Spleen (tissue), 11 donors: ENCODE measurements around the gene HSP90AB1. TPM values are rescaled to one million over a fixed set of nuclear protein-coding genes. Genes with fewer than 3 reads are reported as not detected.
A peak's percentile ranks its signal among the peaks of the same experiment; 100 is the strongest.

ENCODE experiments used
- DNase-seq: peaks from one replicate; pipeline ENCODE4 v3.0.0-alpha.2; 2020
- H3K27ac ChIP-seq, 8 donors: fragments of 200-600 bp; sonication (generic) in 7 of 8; 1 replicate in 4 of 8; 2 replicates in 4 of 8; pipeline versions ENCODE4 v1.5.0 to v1.8.0; 2016 to 2021; ENCODE audit warnings: inconsistent platforms in 4 of 8, mild to moderate bottlenecking in 4 of 8, moderate library complexity in 1 of 8
- H3K27me3 ChIP-seq, 7 donors: fragments of 200-600 bp; sonication (generic) in 6 of 7; replicated peaks in 1 of 7; 1 replicate in 4 of 7; 2 replicates in 3 of 7; pipeline versions ENCODE4 v1.5.0 to v1.8.0; 2016 to 2021; ENCODE audit warnings: inconsistent platforms in 3 of 7, mild to moderate bottlenecking in 1 of 7
- H3K36me3 ChIP-seq, 6 donors: fragments of 200-600 bp; sonication (generic) in 5 of 6; 1 replicate in 4 of 6; 2 replicates in 2 of 6; pipeline versions ENCODE4 v1.5.0 to v1.8.0; 2016 to 2021; ENCODE audit warnings: inconsistent platforms in 2 of 6
- H3K4me1 ChIP-seq, 6 donors: fragments of 200-600 bp; sonication (generic) in 5 of 6; 1 replicate in 3 of 6; 2 replicates in 3 of 6; pipeline versions ENCODE4 v1.5.0 to v1.8.0; 2016 to 2021; ENCODE audit warnings: inconsistent platforms in 3 of 6
- H3K4me3 ChIP-seq, 8 donors: fragments of 200-600 bp; sonication (generic) in 7 of 8; 1 replicate in 4 of 8; 2 replicates in 4 of 8; pipeline versions ENCODE4 v1.5.0 to v1.8.0; 2016 to 2021; ENCODE audit warnings: inconsistent platforms in 4 of 8, mild to moderate bottlenecking in 4 of 8, moderate library complexity in 2 of 8
- H3K9me3 ChIP-seq, 8 donors: fragments of 200-600 bp; sonication (generic) in 7 of 8; 1 replicate in 4 of 8; 2 replicates in 4 of 8; pipeline versions ENCODE4 v1.5.0 to v1.8.0; 2016 to 2021; ENCODE audit warnings: inconsistent platforms in 4 of 8
- POLR2A ChIP-seq, 3 donors: fragments of 450-650 bp; IDR thresholded peaks; one replicate each; pipeline ENCODE4 v1.5.1; 2017; ENCODE audit warnings: antibody characterized with exemption in 3 of 3, mild to moderate bottlenecking in 1 of 3
- POLR2AphosphoS5 ChIP-seq, 3 donors: sonication (generic); formaldehyde crosslinking; IDR thresholded peaks; one replicate each; pipeline ENCODE4 v1.5.1; 2017; ENCODE audit warnings: antibody characterized with exemption in 3 of 3
- WGBS, 5 donors: extraction: QIAGEN DNeasy Blood & Tissue Kit in 3 of 5; methylation state at CpG; one replicate each; pipeline versions ENCODE4 v1.1.5 to v1.1.7; 2013 to 2018; 5-methylcytosine and 5-hydroxymethylcytosine counted together
- intact Hi-C: fragments of 100-400 bp; cut with DNase I; formaldehyde crosslinking; loops from one replicate; pipeline ENCODE4 v1.15.0; 2023; ENCODE audit warnings: low total_unique reads
- polyA plus RNA-seq, 3 donors: library from polyadenylated mRNA; stranded (reverse); fragments of 200-250 nt; gene quantifications; one replicate each; pipeline ENCODE4 v1.2.1, GENCODE V29; 2013
- total RNA-seq, 7 donors: library from RNA; depleted of rRNA in 3 of 7; stranded (reverse); fragments of >200 nt in 3 of 7; fragmentation: NEBNext Ultra II Directional in 4 of 7; extraction: Animal tissue kit (Norgen Biotek cat#: 25700) in 4 of 7; gene quantifications; one replicate each; pipeline versions ENCODE4 v1.1.0 to v1.2.1, GENCODE V29; 2016 to 2021
- TF ChIP-seq, protein P1 (sequence below), 11 experiments: fragments of 200-600 bp in 7 of 11; fragments of 450-650 bp in 4 of 11; sonication (generic) in 4 of 11; IDR thresholded peaks in 8 of 11; conservative IDR thresholded peaks in 3 of 11; 1 replicate in 7 of 11; 2 replicates in 4 of 11; pipeline versions ENCODE4 v1.4.0 to v1.8.0; 2016 to 2021; ENCODE audit warnings: antibody characterized with exemption in 11 of 11, inconsistent platforms in 4 of 11, mild to moderate bottlenecking in 1 of 11
- donor health status: healthy with polysubstance abuse.
- donor health status: DM: no; HTN: no; CAD: no; lungs with moderate emphysema.
- donor health status: DM: no; HTN: no; CAD: no.
- donor health status: Bipolar disorder and iron deficiency.
- donor health status: healthy.
- donor health status: DM: no; HTN: no; CAD: no.
- donor health status: DM: yes; HTN: yes; CAD: no.

Gene HSP90AB1
- total and polyA plus RNA-seq, 10 donors: 196 to 546 (median 386) TPM

DNA sequence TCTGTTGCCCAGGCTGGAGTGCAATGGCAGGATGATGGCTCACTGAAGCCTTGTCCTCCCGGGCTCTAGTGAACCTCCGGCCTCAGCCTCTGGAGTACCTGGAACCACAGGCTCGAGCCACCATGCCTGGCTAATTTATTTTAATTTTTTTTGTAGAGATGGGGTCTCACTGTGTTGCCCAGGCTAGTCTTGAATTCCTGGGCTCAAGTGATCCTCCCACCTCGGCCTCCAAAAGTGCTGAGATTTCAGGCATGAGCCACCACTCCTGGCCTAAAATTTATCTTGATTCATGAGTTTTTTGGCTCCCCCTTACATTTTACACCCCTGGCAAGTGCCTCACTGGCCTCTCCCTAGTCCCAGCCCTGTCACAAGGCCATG lies 26.0 kb upstream of the HSP90AB1 start:
- no peak for TF ChIP-seq POLR2A (IDR thresholded peaks at IDR 0.05)
- Histone ChIP-seq H3K27me3 (peaks cover 0 to 16% (median 0%) of the 10 kb centered on the region in 7 donors), H3K27ac (peak overlapping the region in 5 of 8 donors; percentile 1 to 80 (median 54)), H3K9me3 (no peaks in the 10 kb centered on the region), H3K36me3 (no peaks in the 10 kb centered on the region), H3K4me3 (no peak overlapping the region), H3K4me1 (peaks cover 25 to 88% (median 74%) of the 10 kb centered on the region in 6 donors)
- intact Hi-C loops: no loop called here
- 93 to 98% (median 95%) methylated on average over 4 of the region's 4 CpGs for WGBS, 5 donors
- DNase-seq: no peak

DNA sequence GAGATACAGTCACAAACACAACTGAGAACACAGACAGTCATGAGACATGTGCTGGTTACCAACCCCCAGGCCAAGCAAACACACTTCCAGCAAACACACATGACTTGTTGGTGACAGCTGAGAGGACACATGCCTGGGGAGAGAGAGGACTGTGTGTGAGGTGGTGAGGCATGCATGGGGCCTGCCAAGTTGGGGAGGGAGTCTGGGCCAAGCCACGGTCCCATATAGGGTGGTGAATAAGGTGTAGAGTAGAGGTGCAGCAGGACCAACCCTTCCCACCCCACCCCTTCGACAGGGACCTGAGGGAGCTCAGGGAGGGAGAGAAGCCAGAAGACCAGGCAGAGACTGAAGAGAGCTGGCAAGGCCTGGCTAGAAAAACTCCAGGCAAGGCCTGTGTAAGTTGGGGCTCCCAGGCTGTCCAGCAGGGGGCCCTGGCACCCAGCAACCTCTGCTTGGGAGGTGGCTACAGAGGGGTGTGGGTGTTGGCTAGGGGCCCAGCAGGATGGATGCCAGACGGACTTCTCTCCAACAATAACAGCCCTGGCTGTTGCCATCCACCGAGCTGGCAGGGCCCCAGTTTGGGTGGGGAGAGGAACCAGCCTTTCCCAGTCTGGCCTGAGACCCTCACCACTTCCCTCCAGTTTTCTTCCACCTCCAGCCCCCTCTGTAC lies 25.5 kb upstream of the HSP90AB1 start:
- TF ChIP-seq POLR2AphosphoS5 (IDR thresholded peaks at IDR 0.05): peak; percentile 60 to 72 (median 66)
- TF ChIP-seq, protein P1, sequence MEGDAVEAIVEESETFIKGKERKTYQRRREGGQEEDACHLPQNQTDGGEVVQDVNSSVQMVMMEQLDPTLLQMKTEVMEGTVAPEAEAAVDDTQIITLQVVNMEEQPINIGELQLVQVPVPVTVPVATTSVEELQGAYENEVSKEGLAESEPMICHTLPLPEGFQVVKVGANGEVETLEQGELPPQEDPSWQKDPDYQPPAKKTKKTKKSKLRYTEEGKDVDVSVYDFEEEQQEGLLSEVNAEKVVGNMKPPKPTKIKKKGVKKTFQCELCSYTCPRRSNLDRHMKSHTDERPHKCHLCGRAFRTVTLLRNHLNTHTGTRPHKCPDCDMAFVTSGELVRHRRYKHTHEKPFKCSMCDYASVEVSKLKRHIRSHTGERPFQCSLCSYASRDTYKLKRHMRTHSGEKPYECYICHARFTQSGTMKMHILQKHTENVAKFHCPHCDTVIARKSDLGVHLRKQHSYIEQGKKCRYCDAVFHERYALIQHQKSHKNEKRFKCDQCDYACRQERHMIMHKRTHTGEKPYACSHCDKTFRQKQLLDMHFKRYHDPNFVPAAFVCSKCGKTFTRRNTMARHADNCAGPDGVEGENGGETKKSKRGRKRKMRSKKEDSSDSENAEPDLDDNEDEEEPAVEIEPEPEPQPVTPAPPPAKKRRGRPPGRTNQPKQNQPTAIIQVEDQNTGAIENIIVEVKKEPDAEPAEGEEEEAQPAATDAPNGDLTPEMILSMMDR (IDR thresholded peaks at IDR 0.05 in 8 of 11, conservative IDR thresholded peaks at IDR 0.05 in 3 of 11): peak; percentile 55 to 90 (median 85)
- TF ChIP-seq POLR2A (IDR thresholded peaks at IDR 0.05): no peak
- Histone ChIP-seq H3K36me3 (no peaks in the 10 kb centered on the region), H3K27ac (peak overlapping the region in 7 of 8 donors; percentile 1 to 80 (median 48)), H3K4me1 (peaks cover 25 to 93% (median 77%) of the 10 kb centered on the region in 6 donors), H3K4me3 (peak overlapping the region in 1 of 8 donors; percentile 36), H3K9me3 (no peaks in the 10 kb centered on the region), H3K27me3 (peaks cover 0 to 16% (median 0%) of the 10 kb centered on the region in 7 donors)
- DNase-seq: peak; percentile 94
- intact Hi-C loops: no loop called here
- WGBS, 5 donors: 13 to 26% (median 14%) methylated on average over 4 of the region's 4 CpGs

DNA sequence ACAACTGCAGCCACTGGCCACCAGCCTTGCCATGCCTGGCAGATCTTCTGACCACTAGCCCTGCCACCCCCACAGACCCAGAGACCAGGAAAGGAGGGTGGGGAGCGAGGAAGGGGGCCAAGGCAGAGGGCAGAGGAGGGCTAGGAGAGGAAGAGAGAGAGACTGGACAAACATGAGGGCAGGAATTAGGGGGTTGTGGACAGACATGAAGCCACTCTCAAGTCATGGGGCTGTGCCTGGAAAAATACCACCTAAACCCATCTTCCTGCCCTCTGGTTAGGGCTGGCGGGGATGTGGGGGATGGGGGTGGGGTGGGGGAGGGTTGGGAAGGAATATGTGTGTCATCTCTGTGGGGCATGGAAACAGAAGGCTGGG lies 25.0 kb upstream of the HSP90AB1 start:
- intact Hi-C loops: no loop called here
- H3K36me3 ChIP-seq: no peaks in the 10 kb centered on the region
- H3K9me3 ChIP-seq: no peaks in the 10 kb centered on the region
- no peak for DNase-seq
- TF ChIP-seq POLR2A (IDR thresholded peaks at IDR 0.05): no peak
- TF ChIP-seq, protein P1 (IDR thresholded peaks at IDR 0.05 in 8 of 11, conservative IDR thresholded peaks at IDR 0.05 in 3 of 11): no peak
- no peak for TF ChIP-seq POLR2AphosphoS5 (IDR thresholded peaks at IDR 0.05)
- WGBS, 5 donors: 61 to 80% (median 71%) methylated on average over 2 of the region's 2 CpGs
- peak overlapping the region in 7 of 8 donors; percentile 1 to 80 (median 48) for H3K27ac ChIP-seq
- H3K27me3 ChIP-seq: peaks cover 0 to 16% (median 0%) of the 10 kb centered on the region in 7 donors
- peaks cover 25 to 95% (median 78%) of the 10 kb centered on the region in 6 donors for H3K4me1 ChIP-seq
- peak overlapping the region in 1 of 8 donors; percentile 36 for H3K4me3 ChIP-seq

DNA sequence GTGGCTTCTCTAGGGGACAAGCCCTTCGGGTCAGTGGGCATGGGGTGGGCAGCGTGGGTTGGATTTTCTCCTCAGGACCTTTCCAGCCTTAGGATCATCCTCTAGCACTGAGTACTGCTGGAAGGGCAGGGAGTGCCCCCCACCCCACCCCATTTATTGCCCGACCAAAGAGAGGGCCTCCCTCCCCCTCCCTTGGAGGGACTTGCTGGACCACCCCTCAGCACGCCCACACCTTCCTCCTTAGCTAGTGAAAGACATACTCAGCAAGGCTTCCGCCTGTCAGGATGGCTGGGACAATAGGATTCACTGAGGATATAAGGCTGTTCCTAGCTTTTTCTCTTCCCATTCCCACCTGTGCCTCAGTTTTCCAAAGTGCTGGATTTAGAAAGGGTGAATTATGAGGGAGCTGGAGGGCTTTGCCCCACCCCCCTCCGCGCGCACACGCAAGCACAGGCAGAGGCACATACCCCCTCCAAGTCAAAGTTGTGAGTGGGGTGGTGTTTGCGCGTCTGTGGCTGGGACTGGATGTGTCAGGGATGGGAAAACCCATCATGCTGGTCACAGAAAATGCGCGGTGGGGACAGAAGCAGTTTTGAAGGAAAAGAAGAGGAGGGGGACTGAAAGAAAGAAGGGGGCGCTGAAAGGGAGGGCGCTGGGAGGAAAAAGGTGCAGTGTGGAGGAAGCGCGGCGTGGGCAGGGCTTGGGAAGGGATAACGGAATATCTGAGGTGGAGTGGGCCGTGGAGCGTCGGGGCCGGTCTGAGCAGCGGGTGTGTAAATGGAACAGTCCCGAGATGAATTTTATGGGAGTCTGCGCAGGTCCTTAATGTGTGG lies 24.2 kb upstream of the HSP90AB1 start:
- Histone ChIP-seq H3K4me3 (peak overlapping the region; percentile 60 to 80 (median 70)), H3K9me3 (no peaks in the 10 kb centered on the region), H3K4me1 (peaks cover 25 to 95% (median 76%) of the 10 kb centered on the region in 6 donors), H3K36me3 (peaks cover 0 to 4% (median 0%) of the 10 kb centered on the region in 6 donors), H3K27me3 (peaks cover 0 to 16% (median 0%) of the 10 kb centered on the region in 7 donors), H3K27ac (peak overlapping the region in 6 of 8 donors; percentile 43 to 80 (median 62))
- 28 to 31% (median 29%) methylated on average over 26 of the region's 26 CpGs for WGBS, 5 donors
- TF ChIP-seq, protein P1 (IDR thresholded peaks at IDR 0.05 in 8 of 11, conservative IDR thresholded peaks at IDR 0.05 in 3 of 11): no peak
- no peak for TF ChIP-seq POLR2A (IDR thresholded peaks at IDR 0.05)
- TF ChIP-seq POLR2AphosphoS5 (IDR thresholded peaks at IDR 0.05): no peak
- intact Hi-C loops: no loop called here
- no peak for DNase-seq
